Activated CD8-positive, alpha-beta memory T cell treated with anti-CD3 and anti-CD28 coated beads for 36 hours (primary cell): ENCODE data around the gene PALLD. TPM values are rescaled to one million over a fixed set of nuclear protein-coding genes. Genes with fewer than 3 reads are reported as not detected.

Experiments used
- CTCF ChIA-PET: fragments of 350-600 bp; sonication (Branson Sonifier 250); formaldehyde crosslinking; loops from one replicate; lab custom pipeline; 2021; ENCODE audit warnings: antibody characterized with exemption; lab: Charles Lee
- POLR2A ChIA-PET: fragments of 350-600 bp; sonication (Branson Sonifier 250); formaldehyde crosslinking; loops from one replicate; lab custom pipeline; 2021; ENCODE audit warnings: antibody characterized with exemption; lab: Charles Lee
- total RNA-seq, 2 experiments: library from RNA; stranded (reverse); gene quantifications; one replicate each; pipeline ENCODE4 v1.2.3, GENCODE V29; 2021

Gene PALLD
- total RNA-seq, 2 experiments from 2014 or later, result 0.69 to 0.84 TPM

GRCh38 chr4:168549143-168549542 is 52.3 kb downstream of the PALLD start:
- ChIA-PET CTCF (no interaction called here), POLR2A (no interaction called here)

GRCh38 chr4:168550064-168550766 is 53.4 kb downstream of the PALLD start:
- ChIA-PET POLR2A (no interaction called here), CTCF (no interaction called here)

GRCh38 chr4:168551211-168551610 is 54.4 kb downstream of the PALLD start:
- POLR2A ChIA-PET, result no interaction called here
- CTCF ChIA-PET, result no interaction called here

- CTCF ChIA-PET, result no interaction called here
- POLR2A ChIA-PET, result no interaction called here
These were observed 55.3 kb downstream of the PALLD start for GRCh38 chr4:168551945-168552695.

GRCh38 chr4:168553714-168554370 is 57.0 kb downstream of the PALLD start:
- ChIA-PET CTCF (no interaction called here), POLR2A (no interaction called here)

- ChIA-PET CTCF (no interaction called here), POLR2A (no interaction called here)
These were observed 58.6 kb downstream of the PALLD start for GRCh38 chr4:168555437-168555836.

GRCh38 chr4:168557658-168558057 is 60.8 kb downstream of the PALLD start:
- ChIA-PET POLR2A (no interaction called here), CTCF (no interaction called here)

GRCh38 chr4:168558599-168558998 is 61.7 kb downstream of the PALLD start:
- CTCF ChIA-PET, result no interaction called here
- POLR2A ChIA-PET, result no interaction called here

GRCh38 chr4:168560184-168561180 is 63.6 kb downstream of the PALLD start:
- ChIA-PET CTCF (no interaction called here), POLR2A (no interaction called here)

- CTCF ChIA-PET, result no interaction called here
- POLR2A ChIA-PET, result no interaction called here
These were observed 65.3 kb downstream of the PALLD start for GRCh38 chr4:168562041-168562571.

- ChIA-PET POLR2A (no interaction called here), CTCF (no interaction called here)
These were observed 67.2 kb downstream of the PALLD start for GRCh38 chr4:168564023-168564422.

- ChIA-PET POLR2A (no interaction called here), CTCF (interaction anchor here (0.6 kb wide), 1 partner anchor 1322 kb away, joined by 3 read pairs; no protein-coding TSS in a partner anchor)
These were observed 68.3 kb downstream of the PALLD start for GRCh38 chr4:168565130-168565529.

GRCh38 chr4:168566726-168567125 is 69.9 kb downstream of the PALLD start:
- POLR2A ChIA-PET, result no interaction called here
- CTCF ChIA-PET, result no interaction called here

GRCh38 chr4:168569066-168569930 is 72.4 kb downstream of the PALLD start:
- ChIA-PET POLR2A (no interaction called here), CTCF (no interaction called here)

- CTCF ChIA-PET, result no interaction called here
- POLR2A ChIA-PET, result no interaction called here
These were observed 73.1 kb downstream of the PALLD start for GRCh38 chr4:168569931-168570276.

GRCh38 chr4:168570466-168570865 is 73.6 kb downstream of the PALLD start:
- CTCF ChIA-PET, result no interaction called here
- POLR2A ChIA-PET, result no interaction called here

GRCh38 chr4:168572002-168572401 is 75.2 kb downstream of the PALLD start:
- ChIA-PET POLR2A (no interaction called here), CTCF (no interaction called here)

- ChIA-PET CTCF (no interaction called here), POLR2A (no interaction called here)
These were observed 77.0 kb downstream of the PALLD start for GRCh38 chr4:168573870-168574269.
